Ishikawa (cell line): ENCODE results near the gene NUP93.

ENCODE experiments used
- EP300 ChIP-seq: IDR thresholded peaks from 2 replicates; pipeline ENCODE4 v1.6.1; 2012; ENCODE audit warnings: borderline replicate concordance
- RAD21 ChIP-seq: IDR thresholded peaks from 2 replicates; pipeline ENCODE4 v1.6.1; 2012; ENCODE audit warnings: low read depth
- TAF1 ChIP-seq: IDR thresholded peaks from 2 replicates; pipeline ENCODE4 v1.6.1; 2012; ENCODE audit warnings: low read depth, mild to moderate bottlenecking
- ZBTB7A ChIP-seq: IDR thresholded peaks from 2 replicates; pipeline ENCODE4 v1.6.1; 2012; ENCODE audit warnings: low read depth
- TF ChIP-seq, protein P1 (sequence below): IDR thresholded peaks from 2 replicates; pipeline ENCODE4 v1.6.1; 2012

DNA sequence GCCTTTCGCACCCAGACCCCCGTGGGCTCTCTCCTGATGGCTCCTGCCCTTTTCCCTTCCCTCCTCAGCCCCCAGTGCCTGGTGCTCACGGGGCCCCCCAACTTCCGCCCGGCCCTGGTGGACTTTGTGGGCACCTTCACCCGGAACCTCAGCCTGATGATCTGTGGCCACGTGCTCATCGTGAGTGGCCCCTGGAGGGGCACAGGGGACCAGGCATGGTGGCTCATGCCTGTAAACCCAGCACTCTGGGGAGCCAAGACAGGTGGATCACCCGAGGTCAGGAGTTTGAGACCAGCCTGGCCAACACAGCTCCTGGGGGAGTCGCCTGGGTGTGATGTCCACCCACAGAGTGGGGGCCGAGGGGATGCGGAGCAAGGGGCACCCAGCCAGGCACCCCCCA is 156.4 kb downstream of the NUP93 start:
- TF ChIP-seq TAF1 (no peak), EP300 (no peak), ZBTB7A (no peak), RAD21 (no peak)
- TF ChIP-seq, protein P1, sequence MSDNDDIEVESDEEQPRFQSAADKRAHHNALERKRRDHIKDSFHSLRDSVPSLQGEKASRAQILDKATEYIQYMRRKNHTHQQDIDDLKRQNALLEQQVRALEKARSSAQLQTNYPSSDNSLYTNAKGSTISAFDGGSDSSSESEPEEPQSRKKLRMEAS: no peak
